Dermis microvascular lymphatic vessel endothelial cell (primary cell): Measurements from ENCODE around the gene INO80B. TPM values are rescaled to one million over a fixed set of nuclear protein-coding genes. Genes with fewer than 3 reads are reported as not detected.
"Not testable (repeated sequence)": the region's sequence is repeated elsewhere in the genome, so short reads cannot be mapped to it uniquely, and the experiment has no call there.

ENCODE experiments used
- DNase-seq, 2 donors: peaks; one replicate each; pipeline versions ENCODE4 v3.0.0 to v3.0.0-alpha.2; 2010; ENCODE audit warnings: low read depth in 2 of 2
- total RNA-seq: library from RNA; depleted of rRNA; stranded (reverse); fragments of >200 nt; gene quantifications from 2 replicates; pipeline ENCODE4 v1.2.1, GENCODE V29; 2014

Gene INO80B
- total RNA-seq, 1 donor from 2014 or later, result 4.1 TPM

GRCh38 chr2:74425523-74425922, 29.4 kb upstream of the INO80B start:
- no peak for DNase-seq

GRCh38 chr2:74426181-74426758, 28.6 kb upstream of the INO80B start:
- DNase-seq, result no peak

DNA sequence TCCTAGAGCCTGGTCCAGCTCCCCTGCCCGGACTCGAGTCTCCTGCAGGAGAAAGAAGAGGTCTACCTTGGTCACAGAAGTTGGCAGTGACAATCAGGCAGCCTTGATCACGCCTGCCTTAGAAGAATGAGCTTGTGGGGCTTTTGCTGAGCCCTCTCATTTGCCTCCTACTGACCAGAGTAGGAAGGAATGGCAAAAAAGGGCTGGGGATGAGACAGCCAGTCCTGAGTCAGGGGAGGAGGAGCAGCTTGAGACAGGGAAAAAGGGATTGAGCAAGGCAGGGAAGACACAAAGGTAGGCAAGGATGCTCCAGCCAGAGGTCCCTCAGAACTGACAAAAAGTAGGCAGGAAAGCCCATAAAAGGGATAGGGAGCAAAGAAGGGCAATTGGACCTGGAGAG, 27.3 kb upstream of the INO80B start:
- no peak for DNase-seq

GRCh38 chr2:74428675-74429074, 26.2 kb upstream of the INO80B start:
- no peak for DNase-seq

- no peak for DNase-seq
Observed at GRCh38 chr2:74429487-74430451, 25.1 kb upstream of the INO80B start.

DNA sequence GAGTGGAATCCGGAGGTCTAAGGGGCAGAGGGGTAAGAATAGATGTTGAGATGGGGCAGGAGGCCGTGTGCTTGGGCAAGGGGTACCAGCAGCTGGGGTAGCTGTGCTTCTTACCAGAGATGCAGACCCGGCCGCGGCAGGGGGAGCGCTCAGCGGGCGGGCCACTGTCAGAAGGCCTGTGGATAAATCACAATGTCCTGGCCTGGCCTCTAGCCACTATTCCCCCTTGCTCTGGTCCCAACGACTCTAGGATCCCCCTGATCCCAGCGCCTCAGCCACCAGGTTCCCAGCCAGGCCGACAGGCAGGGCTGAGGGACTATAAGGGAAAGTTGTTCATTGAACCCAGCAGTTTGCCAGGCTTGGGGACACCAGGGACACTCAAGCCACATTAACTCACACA, 24.4 kb upstream of the INO80B start:
- no peak for DNase-seq

DNA sequence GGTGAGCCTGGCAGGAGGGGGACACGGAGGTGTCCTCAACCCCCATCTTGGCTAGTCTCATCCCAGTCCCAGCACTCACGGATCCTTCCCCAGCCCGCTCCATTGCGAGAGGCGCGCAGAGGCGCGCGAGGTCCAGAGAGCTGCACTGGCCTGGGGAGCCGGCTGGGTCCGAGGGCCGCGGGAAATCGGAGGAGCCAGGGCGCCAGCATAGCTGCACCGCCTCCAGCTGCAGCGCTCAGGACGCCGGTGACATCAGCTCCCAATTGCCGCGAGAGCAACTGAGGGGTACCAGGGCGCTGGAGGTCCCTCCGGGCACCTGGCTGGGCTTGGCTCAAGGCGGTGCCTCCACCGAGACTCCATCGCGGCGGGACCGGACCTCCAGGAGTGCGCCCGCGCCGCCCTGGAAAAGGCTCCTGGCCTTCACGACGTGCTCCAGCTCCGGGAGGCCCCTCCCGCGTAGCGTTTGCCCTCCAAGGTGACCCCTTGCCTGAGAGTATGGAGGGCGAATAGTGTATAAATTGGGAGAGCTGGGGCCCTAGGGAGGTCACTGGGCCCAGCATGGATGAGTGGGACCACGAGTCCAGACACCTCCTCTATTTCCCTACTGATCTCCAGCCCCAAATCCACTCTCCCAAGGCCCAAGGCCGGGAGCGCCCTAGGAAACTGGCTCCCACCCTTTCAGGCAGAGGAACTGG, 18.6 kb upstream of the INO80B start:
- no peak for DNase-seq

DNA sequence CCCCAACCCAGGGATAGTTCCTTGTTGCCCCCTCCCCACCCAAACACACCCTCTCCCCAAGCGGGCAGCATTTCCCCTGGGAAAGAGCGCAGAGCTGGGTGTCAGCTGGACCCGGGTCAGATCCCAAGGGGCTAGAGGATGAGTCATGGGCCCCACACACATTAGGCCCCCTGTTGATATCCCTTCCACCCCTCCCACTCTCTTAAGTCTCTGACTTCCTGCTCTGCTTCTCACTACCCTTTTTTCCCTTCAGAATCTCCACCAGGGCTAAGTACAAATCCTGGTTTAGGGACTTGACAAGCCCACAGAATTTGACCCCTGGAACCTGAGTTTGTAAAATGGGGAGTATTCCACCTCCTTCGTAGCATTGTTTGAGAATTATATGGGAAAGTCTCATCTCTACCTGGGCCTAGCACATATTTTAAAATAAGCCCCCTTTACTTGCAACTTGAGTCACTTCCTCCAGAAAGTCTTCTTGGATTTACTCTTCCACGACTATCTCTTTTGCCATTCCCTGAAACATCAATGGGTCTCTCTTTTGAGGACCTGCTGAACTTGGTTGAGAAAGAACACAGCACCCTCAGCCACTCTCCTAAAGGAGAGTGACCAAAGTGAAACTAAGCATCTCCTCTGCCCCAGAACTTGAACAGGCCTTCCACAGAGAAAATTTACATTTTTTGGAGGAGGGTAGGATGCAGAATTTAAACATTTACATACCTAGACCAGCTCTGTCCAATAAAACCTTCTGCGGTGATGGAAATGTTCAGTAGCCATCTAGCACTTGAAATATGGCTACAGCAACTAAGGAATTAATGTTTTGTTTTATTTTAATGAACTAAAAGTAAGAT, 17.8 kb upstream of the INO80B start:
- no peak for DNase-seq

DNA sequence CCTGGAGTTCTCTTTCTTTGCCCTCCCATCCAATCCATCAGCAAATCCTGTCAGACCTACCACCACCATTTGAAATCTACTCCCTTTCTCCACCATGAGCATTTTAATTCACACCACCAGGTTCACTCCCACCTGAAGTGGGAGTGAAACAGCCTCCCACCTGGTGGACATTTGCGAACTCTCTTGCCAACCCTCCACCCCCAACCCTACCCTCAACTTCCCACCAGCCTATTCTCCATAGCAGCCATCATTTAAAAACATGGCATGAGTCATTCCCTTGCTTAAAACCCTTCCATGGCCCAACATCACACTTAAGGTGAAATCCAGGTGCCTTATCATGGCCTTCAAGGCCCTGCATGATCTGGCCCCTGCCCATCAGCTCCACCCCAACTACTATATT, 16.6 kb upstream of the INO80B start:
- no peak for DNase-seq

DNA sequence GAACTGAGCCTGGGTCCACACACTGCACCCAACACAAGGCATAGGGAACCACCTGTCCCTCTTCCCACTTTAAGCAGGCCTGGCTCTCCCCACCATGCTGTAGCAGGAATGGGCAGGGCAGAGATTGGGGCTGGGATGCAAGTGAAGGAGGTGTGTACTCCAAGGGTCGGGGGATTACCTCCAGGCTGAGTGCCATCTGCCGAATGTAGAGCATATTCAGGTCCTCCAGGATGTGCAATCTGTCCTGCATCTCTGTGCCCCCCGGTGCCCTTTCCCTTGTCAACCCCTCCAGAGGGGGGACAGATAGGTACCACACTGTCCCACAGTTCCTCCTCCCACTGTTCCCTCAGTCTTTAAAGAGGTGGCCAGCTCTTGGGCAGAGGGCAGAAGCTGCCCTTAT, 15.5 kb upstream of the INO80B start:
- no peak for DNase-seq

- DNase-seq, result peak in 1 of 2 donors; percentile 20
Observed at GRCh38 chr2:74439803-74440377, 15.0 kb upstream of the INO80B start.

DNA sequence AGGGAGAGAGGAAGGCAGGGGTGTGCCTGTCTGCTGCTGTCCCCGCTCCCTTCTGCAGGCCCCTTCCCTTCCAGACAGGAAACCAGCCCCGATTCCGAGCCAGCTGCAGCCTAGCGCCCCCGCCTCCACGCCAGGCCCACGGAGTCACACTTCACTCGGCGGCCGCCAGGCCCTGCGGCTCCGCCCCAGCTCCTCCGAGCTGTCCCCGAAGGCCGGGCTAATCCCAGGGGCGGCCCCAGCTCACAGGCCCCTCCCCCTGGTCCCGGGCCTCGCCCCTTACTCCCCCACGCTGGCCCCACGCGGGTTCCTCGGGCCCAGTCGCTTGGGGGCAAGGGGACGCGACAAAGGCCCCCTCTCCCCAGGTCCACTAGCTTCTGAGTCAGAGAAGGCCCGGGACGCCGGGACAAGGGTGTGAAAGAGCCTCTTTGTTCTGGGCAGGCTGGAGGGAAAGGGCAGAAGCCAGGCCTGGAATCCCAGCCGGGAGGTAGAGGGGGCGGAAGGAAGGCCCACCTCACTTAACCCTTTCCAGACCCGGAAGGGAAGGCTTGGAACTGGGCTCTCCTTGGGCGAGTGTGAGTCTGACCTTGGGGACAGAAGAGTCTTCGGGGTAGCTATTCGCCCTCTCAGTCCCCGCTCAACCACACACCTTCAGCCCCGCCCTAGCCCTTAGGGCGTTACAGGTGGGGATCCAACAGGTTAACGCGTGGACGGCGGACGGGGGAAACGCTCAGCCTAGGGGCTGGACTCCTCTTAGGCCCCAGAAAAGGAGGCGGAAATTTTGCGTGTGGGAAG, 14.3 kb upstream of the INO80B start:
- peak; percentile 47 to 79 for DNase-seq

GRCh38 chr2:74441170-74441689, 13.7 kb upstream of the INO80B start:
- no peak for DNase-seq

GRCh38 chr2:74441690-74442482, 13.0 kb upstream of the INO80B start, which contains the start of gene RTKN:
TSS of gene RTKN (minus strand) at chr2:74441937. CDS start at chr2:74441816, 121 bp downstream.
- no peak for DNase-seq

DNA sequence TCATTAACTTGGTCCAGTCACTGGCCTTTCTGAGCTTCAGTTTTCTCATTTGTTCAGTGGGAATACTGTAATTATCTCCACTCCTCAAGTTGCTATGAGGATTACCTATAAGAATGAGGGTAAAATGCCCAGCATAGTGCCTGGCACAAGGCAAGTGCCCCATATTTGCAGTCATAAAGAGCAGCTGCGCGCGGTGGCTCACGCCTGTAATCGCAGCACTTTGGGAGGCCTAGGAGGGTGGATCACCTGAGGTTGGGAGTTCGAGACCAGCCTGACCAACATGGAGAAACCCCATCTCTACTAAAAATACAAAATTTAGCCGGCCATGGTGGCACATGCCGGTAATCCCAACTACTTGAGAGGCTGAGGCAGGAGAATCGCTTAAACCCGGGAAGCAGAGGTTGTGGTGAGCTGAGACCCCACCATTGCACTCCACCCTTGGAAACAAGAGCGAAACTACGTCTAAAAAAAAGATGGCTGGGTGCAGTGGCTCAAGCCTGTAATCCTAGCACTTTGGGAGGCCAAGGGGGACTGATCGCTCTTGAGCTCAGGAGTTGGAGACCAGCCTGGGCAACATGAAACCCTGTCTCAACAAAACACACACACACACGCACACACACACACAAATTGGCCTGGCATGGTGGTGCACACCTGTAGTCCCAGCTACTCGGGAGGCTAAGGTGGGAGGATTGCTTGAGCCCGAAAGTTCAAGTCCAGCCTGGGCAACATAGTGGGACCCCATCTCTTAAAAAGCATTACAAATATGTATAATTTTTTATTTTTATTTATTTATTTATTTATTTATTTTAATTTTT, 12.2 kb upstream of the INO80B start:
- not testable (repeated sequence) for DNase-seq

DNA sequence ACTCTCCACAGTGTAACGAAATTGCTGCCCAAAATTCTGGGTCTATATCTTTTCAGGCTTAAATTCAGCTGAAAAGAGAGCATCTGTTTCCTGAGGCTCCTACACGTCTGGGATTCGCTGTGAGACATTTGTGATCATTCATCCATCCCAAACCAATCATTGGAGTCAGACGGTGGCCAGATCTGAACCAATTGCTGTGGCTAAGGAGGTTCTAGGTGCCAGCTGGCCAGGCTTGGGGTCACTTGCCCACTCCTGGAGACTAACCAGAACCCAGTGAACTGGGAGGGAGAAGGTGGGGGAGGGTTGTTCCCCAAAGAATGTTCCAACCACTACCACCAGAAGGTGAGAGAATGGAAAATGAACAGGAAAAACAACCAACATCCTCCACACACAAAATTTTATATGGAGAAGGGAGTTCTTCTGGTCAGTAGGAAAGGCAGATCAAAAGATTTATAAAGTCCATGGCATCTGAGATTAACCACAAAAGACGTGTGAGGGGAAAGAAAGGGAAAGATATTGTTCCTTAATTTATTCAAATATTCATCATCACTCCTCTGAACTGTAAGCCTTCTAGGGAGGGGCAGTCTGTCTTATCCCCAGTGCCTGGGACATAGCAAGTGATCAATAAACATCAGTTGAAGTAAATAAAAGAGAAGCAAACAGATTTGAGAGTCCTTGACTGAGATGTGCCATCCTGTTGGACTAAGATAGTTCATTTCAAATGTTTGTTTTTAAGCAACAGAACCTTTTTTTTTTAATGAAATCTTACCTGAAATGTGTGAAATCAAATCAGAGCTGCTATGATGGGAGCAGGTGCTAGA, 10.2 kb upstream of the INO80B start:
- no peak for DNase-seq
